Fibroblast of the aortic adventitia (primary cell): ENCODE measurements around the gene ARHGEF10L. TPM values are rescaled to one million over a fixed set of nuclear protein-coding genes. Genes with fewer than 3 reads are reported as not detected.

ENCODE experiments used
- DNase-seq: peaks from one replicate; pipeline ENCODE4 v3.0.0-alpha.2; 2010; ENCODE audit warnings: low read depth
- H3K4me3 ChIP-seq: 2 replicates; pipeline ENCODE4 v1.5.1; 2011; ENCODE audit warnings: low read depth, mild to moderate bottlenecking, control low read depth, low read length, moderate library complexity
- CTCF ChIP-seq: IDR thresholded peaks from 2 replicates; pipeline ENCODE4 v1.5.1; 2011; ENCODE audit warnings: mild to moderate bottlenecking, low read length, control low read depth, inconsistent platforms; ENCODE audit not compliant: insufficient read depth
- total RNA-seq: library from RNA; depleted of rRNA; stranded (reverse); fragments of >200 nt; gene quantifications from 2 replicates; pipeline ENCODE4 v1.2.3, GENCODE V29; 2012; ENCODE audit warnings: low replicate concordance

The ARHGEF10L gene
- total RNA-seq, 1 donor: 23.9 TPM

GRCh38 chr1:17576519-17576853, 37.0 kb downstream of the ARHGEF10L start:
- TF ChIP-seq CTCF: no peak

GRCh38 chr1:17577907-17578297, 38.4 kb downstream of the ARHGEF10L start:
- no peak for TF ChIP-seq CTCF
- no peak overlapping the region for H3K4me3 ChIP-seq
- no peak for DNase-seq

More at GRCh38 chr1:17576519-17576853, 37.0 kb downstream of the ARHGEF10L start:
- no peak for DNase-seq
- no peak overlapping the region for H3K4me3 ChIP-seq

DNA sequence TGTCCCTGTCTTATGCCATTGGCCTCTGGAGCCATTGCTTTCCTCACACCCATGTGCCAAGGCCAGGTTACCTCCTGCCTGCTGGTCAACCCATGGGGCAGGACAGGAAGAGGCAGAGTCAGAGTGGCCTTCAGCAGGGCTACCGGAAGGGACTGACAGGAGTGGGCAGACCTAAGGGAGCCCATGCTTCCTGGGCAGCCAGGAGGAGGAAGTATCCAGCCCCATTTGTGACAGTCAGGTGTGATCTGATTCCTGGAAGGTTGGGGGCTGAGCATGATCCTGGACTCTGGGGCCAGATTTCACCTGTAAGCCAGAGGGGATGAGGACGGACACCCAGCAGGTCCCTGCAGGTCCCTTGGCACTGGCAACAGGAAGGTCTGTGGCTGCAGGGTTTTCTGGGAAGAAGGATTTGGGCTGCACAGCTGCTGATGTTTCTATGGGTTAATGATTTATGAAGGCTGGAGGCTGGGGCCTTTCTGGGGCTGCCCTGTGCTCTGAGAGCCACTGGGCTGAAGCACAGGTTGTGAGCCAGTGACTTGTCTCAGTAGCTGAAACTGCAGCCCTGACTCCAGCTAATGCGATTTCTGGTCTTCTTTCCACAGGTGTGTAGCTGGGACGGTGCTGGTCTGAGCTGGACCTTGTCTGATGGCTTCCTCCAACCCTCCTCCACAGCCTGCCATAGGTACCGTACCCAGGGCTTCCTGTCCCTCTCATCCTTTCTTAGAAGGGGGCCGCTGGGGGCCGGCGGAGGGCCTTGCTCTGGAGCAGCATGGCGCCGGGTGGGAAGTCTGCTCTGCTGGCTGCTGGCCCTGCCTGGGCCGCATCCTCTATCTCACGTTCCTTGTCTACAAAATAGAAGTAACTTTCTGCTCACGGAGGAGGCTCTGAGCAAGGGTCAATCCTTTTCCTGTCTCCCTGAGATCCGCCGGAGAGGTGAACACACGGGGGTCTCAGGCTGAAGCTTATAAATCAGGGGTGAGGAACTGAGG, 40.7 kb downstream of the ARHGEF10L start:
- DNase-seq: no peak
- no peak for TF ChIP-seq CTCF

DNA sequence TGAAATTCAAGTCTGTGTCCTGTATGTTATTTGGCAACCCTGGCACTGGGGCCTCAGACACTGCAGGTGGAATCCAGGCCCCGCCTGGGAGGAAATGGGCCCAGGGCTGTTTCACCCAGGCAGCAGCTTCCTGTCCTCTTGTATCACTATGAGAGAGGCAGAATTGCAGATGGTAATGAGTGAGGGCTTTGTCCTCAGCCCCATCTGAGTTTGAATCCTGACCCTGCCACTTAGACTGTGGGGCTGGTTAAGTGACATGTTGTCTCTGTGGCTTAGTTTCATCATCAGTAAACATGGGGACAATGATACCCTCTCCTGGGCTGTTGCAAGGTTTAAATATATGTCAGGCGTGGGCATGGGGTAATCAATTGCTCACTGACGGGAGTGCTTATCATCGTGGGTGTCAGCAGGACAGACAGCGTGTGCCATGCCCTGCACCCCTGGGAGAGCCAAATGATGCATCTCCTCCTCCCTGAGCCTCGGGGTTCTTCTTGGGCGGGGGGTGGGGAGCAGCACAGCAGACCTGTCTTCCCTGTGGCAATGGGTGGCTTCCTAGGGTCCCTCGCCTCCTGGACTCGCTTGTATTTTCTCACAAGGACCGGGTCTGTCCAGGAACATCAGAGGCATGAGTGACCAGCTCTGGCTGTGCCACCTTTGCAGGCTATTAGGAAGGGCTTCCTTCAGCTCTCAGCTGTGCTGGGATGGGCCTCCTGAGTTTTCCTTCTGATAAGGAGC, 42.1 kb downstream of the ARHGEF10L start:
- no peak overlapping the region for H3K4me3 ChIP-seq
- no peak for DNase-seq
- no peak for TF ChIP-seq CTCF

More for the DNA sequence above, 40.7 kb downstream of the ARHGEF10L start:
- no peak overlapping the region for H3K4me3 ChIP-seq

GRCh38 chr1:17582124-17582774, 42.8 kb downstream of the ARHGEF10L start:
- no peak for DNase-seq
- no peak overlapping the region for H3K4me3 ChIP-seq
- no peak for TF ChIP-seq CTCF

DNA sequence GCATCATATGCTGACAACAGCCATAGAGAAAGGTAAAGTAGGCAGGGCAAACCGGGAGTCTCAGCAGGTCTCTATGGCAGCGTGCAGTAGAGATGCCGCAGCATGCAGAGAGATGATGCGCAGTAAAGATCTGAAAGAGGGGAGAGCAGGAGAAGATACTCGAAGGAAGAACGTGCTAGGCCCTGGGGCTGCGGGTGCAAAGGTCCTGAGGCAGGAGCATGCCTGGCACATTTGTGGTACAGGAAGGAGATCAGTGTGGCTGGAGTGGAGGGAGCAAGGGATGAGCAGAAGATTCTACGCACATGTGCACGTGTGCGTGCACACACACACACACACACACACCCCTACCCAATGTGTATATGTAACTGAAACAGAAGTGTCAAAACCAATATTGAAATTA, 45.0 kb downstream of the ARHGEF10L start:
- DNase-seq: no peak
- TF ChIP-seq CTCF: no peak

More for the DNA sequence above, 45.0 kb downstream of the ARHGEF10L start:
- no peak overlapping the region for H3K4me3 ChIP-seq
